Mucosa of gallbladder (tissue), 1 donor: ENCODE results near the gene S100A16. TPM values are rescaled to one million over a fixed set of nuclear protein-coding genes. Genes with fewer than 3 reads are reported as not detected.
"Not testable (repeated sequence)": the region's sequence is repeated elsewhere in the genome, so short reads cannot be mapped to it uniquely, and the experiment has no call there.

ENCODE experiments used
- DNase-seq: peaks from one replicate; pipeline ENCODE4 v3.0.0-alpha.2; 2020; ENCODE audit warnings: low spot score
- total RNA-seq: library from RNA; stranded (reverse); gene quantifications from one replicate; pipeline ENCODE4 v1.2.1, GENCODE V29; 2021
- donor health status: DM: no; HTN: no; CAD: no.

S100A16 gene, protein sequence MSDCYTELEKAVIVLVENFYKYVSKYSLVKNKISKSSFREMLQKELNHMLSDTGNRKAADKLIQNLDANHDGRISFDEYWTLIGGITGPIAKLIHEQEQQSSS
- 86.7 TPM for total RNA-seq

DNA sequence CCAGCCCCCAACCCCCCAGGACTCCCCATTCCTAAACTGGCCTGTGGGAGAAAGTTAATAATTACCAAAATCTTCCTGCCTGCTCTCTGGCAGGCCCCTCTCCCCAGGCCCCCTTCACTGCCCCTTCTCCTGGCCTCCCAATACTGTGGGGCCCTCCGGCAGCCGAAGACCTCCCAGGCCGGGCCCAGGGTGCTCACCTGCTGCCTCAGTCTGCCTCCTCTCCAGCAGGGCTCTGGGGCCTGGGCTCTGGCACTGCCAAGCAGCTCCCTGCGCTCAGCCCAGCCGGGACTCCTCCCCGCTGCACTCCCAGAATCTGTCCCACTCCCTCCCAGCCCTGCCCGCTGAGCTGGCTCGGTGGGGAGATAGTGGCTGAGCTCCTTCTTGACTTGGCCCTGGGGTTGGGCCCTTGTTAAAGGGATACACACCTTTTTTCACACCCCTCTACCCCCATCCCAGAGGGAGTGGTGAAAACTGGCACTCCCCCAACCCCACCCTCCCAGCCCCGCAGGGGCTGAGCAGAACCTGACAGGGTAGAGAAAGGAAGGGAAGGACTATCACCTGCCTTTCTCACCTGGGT is at the start of gene S100A16:
TSS of gene S100A16 (minus strand) at position 383 of the 577 bp plus-strand sequence. CDS start 4,986 bp downstream, outside the sequence.
- DNase-seq = peak; percentile 71

DNA sequence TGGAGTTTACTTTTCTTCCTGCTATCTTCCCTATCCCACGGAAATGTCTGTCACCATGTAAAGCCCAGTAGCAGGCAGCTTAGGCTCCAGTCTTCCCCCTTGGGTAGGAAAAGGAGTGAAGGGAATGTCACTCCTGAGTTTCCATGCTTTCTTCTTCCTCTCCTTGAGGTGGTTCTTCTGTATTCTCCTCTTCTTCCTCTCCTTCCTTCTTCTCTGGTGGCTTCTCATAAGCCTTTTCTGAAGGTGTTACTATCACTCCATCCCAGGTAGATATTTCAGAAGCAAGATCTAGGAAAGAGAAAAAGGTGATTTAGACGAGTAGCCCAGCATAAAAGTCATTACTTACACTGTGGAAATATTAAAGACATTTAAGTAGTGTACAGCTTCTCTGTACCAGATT is 49.3 kb upstream of the S100A16 start:
- DNase-seq = no peak

DNA sequence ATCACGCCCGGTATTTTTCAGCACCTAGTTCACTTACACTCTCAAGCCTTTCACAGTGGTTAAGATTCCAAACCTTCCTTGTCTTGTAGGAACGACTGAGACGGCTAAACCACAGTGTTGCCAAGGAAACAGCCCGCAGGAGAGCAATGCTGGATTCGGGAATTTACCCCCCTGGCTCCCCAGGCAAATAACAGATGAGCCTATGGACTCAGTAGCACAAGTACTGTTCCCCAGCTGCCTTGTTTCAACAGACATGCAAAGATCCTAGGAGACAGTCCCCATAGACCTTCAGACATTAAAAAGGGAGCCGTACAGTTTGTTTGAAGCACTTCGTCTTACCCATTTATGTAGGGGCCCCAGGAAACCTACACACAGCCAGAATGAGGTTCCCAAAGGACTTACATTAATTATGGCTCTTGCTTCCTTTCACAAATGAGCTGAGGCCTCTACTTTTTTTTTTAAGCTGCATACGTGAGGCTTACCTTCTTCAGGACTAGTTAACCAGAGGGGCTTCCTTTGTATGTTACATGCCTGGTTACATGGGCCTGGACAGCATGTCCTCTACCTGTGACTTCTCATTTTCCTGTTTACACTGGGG is 48.3 kb upstream of the S100A16 start:
- DNase-seq = no peak

DNA sequence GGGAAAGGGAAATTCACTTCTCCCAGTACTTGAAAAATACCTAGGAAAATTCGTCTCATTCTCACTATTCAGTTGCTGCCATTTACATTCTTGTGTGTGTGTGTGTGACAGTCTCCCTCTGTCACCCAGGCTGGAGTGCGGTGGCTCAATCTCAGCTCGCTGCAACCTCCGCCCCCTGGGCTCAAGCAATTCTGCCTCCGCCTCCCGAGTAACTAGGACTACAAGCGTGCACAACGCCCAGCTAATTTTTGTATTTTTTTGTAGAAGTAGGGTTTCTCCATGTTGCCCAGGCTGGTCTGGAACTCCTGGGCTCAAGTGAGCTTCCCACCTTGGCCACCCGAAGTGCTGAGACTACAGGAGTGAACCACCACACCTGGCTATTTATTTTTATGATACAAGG is 46.7 kb upstream of the S100A16 start:
- DNase-seq = no peak

DNA sequence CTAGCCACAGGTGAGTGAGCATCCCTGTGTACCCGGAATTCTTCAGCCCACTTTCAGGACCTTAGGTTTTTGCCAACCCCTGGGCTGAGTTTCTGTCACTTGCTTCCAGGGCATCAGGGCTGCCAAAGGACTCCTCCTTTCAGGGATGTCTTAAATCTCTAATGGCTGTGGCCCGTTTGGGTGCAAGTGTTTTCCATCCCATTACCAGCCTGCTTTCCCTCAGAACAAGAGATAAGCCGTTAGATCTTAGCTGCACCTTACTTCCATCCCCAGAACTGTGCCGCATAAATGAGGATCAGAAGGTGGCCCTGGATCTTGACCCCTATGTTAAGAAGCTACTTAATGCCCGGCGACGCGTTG is 46.2 kb upstream of the S100A16 start:
- no peak for DNase-seq

DNA sequence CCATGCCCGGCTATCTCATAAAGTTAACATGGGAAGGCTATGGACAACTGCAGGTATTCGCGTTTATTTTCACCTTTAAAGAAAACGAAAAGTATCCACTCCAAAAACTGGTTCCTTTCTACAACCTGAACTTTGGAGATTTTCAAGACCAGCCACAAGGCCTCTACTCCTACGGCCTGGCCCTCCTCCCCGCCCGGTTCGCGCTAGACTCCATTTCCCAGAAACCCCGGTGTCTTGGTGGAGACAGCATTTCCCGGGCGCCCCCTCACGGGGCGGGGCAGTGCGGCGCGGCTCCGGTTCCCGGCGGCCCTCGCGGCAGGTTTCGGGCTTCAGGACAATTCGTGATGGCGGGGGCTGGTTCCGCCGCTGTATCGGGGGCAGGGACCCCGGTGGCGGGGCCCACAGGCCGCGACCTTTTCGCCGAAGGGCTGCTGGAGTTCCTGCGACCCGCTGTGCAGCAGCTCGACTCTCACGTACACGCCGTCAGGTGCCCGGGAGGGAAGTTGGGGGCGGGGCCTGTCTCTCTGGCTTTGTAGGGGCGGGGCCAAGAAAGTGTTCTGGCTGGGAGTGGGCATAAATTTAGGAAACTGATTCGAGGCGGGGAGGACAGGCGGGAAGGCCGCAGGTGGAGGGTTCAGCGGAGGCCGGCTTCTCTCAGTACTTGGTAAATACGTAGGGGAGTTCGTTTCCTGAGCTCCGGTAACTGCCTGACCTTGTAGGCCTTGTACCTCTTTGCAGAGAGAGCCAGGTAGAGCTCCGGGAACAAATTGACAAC is 45.6 kb upstream of the S100A16 start, which contains the start of gene SNAPIN:
TSS of gene SNAPIN (plus strand) at position 304 of the 775 bp plus-strand sequence. CDS start at position 345, 41 bp downstream.
- peak; percentile 90 for DNase-seq

DNA sequence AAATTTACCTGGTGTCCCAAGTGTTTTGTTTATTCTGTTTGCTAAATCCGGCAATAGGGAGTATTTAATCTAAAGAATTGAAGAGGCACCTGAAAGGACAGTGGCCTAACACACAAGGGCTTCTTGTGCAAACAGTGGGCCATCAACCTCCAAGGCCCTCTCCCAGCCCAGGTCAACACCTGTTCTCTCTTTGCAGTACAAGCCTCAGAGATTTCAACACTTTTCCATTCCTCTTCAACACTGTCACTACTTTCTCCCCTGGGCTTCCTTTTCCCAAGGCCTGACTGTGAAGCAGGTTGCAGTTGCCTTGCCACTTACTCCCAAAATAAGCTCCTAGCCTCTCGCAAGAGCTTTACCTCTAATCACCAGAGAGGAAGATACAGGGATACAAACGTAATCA is 42.4 kb upstream of the S100A16 start:
- no peak for DNase-seq

DNA sequence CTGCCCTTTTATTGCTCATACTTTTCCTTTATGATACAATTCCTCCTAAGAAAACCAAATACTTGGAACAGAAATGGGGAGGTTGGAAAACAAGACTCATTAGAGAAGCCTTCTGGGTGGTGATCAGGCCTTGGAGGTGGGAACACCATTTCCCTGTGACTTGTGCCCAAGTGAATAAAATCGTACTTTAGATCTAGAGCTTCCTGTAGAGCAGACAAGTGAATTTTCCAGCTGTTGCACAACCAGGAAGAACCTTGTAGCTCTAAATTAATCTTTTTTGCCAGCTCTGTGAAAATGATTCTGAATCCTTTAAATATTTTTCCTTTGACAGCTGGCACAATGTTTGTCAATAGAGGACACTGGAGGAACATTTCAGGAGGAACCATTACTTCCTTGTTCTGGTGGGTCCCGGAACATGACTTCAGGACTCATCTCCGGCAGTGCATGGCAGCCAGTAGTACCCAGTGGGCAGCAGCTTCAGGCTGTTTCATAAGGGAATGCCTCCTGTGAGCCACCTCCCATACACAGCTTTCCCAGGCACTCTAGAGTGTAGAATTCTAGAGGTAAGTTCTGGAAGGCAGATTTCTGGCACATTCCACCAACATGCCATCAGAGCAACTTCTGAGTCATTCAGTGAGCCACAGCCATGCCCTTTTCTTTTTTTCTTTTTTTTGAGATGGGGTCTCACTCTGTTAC is 40.0 kb upstream of the S100A16 start:
- no peak for DNase-seq

DNA sequence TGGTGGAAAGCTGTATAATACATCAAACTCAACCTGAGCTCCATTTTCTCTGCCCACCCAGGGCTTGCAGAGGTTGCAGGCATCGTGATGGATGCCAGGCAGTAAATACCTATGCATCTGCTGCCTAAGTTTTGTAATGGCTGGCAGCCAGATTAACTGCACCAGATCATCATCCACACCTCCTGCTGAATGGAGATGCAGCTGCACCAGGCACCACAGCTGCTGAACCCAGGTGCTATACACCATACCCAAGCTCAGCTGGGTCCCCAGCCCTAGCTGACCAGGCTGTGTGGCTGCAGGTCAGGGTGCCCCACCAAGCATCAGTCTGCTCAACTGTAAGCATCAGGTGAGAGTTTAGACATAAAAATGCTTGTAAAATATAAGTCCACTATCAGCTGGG is 38.8 kb upstream of the S100A16 start:
- DNase-seq = no peak

DNA sequence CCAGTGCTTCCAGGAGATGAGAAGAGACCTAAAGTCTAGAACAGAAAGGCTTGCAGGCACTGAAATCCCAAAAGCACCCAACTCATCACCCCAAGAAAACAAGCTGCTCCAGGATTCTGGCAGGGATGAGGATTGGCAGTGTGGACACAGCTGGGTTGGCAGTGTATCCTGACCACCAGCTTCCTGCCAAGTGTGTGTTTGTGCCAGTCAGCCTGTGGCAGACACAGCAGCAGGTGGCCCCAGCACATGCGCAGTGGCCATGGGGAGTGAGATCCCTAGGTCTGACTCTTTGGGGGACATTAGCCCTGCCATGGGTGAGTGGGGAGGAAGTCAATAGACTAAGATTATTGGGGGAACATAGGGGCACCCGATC is 36.9 kb upstream of the S100A16 start:
- DNase-seq = no peak

DNA sequence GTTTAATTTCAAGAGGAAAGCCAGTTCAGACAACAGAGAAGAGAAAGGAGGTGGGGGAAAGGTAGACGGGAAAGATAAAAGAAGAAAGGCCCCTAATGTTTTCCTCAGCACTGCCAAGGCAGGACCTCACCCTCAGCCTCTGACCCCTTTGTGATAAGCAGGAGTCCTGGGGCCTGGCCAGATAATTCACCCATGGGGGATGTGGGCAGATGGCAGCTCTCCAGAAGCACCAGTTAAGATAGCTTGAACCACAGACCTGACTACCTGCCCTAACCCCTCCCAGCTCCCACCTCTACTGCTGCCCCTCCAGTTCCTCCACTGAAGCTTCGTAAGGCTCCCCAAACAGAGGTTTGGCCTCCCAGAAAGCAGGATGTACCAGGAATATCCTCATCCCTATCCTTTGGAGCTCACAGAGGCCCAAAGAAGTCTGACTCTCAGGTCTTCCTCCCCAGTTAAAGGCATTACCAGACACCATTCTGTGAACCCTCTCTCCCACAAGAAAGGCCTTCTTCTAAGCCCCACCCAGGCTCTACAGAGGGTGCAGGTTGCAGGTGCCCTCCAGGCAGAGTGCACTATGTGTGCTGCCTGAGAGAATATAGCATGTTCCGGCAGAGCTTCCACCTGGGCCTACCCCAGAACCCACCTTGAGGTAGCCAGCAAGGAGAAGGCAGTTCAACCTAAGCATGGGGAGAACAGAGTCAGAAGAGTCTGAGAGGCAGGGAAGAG is 36.4 kb upstream of the S100A16 start:
- no peak for DNase-seq

DNA sequence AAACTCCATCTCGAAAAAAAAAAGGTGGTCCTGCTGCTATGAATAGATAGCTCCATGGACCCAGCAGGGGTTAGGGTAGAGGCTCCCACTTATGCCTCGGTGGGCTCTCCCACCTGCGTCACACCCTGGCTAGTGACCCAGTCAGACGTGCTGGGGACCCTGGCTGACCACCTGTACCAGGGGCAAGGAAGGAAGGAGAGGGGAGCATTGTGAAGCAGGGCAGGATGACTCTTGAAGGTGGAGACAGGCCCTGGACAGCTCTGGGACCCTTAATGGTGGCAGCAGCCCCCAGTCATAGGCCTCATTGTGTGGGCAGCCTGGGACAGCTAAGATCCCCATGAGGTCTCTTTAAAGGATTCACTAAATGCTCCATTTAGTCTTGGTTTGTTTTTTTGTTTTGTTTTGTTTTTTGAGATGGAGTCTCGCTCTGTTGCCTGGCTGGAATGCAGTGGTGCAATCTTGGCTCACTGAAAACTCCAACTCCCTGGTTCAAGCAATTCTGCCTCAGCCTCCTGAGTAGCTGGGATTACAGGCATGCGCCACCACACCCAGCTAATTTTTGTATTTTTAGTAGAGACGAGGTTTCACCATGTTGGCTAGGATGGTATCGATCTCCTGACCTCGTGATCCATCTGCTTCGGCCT is 35.2 kb upstream of the S100A16 start:
- DNase-seq = no peak

DNA sequence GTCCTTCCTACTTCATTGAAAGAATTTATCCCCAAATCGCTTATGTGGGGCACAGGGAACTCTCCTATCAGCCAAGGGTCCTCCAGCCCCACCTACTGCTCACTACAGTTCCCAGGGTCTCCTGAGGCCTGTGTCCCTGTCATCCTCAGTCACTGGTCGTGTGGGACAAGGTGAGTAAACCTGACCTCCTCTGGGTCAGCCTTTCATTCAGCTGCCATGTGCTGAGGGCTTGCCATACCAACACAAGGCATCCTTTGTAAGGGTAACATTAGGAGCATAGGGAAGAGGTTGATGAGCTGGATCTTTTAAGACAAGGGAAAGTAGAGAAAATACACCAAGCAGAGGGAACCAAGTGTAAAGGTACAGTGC is 34.4 kb upstream of the S100A16 start:
- no peak for DNase-seq

DNA sequence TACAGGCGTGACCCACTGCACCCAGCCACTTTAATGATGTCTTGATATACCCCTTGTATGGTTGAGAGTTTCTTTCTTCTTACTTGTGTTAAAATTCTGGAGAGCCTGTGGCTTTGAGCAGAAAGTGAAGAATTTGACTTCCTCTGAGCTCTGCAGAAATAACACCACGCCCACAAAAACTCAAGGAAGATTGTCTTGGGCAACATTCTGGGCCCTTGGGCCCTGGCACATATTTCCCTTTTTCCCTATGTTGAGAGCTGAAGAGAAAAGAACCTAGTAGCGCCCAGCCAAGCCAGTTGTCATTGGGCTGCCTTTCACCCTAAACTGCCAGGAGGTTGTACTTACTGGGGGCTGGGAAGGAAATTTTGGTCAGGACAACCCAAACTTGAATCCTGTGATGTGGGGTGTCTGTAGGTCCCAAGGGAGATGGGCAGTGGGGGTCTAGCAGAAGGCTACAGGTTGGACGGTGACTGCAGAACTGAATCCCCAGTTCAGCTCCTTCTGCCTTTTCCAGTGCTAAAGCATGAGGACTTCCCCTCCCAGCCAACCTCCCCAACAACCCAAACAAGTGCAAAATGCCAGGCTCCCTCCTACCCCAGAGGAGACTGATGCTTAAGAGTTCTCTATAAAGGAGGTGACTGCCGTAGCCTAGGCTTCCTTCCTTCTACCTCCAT is 33.9 kb upstream of the S100A16 start:
- no peak for DNase-seq

DNA sequence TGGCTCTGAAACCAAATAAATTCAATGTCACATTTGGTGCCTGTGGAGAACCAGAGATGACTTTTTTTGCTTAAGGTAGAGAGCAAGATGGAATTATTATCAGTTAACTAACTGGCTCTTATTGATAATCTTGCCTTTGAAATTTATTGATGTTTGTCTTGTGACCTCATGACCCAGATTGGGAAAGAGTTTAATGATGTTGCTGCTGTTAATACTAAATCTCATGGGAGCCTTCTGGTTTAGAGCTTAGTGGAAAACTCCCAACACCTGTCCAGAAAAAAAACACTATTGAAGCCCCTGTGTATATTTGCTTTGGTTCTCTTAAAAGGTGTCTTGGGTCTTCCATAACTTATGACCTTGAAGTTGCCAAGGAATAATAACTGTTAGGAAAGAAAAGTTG is 30.9 kb upstream of the S100A16 start:
- DNase-seq = no peak

DNA sequence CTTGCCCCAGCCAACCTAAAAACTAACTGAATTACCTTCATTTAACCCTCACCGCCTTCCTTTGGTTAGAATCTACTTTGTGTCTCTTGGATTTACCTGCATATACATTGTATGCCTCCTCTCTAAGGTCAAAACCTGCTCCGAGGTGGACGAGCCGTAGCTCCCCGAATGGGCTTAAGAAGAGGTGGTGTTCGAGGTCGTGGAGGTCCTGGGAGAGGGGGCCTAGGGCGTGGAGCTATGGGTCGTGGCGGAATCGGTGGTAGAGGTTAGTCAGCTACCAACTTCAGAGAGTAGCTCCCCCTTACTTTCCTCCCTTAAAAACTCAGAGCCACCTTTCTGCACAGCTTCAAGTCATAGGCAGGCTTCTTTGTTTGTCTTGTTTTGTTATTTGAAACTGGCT is 30.2 kb upstream of the S100A16 start:
- no peak for DNase-seq

DNA sequence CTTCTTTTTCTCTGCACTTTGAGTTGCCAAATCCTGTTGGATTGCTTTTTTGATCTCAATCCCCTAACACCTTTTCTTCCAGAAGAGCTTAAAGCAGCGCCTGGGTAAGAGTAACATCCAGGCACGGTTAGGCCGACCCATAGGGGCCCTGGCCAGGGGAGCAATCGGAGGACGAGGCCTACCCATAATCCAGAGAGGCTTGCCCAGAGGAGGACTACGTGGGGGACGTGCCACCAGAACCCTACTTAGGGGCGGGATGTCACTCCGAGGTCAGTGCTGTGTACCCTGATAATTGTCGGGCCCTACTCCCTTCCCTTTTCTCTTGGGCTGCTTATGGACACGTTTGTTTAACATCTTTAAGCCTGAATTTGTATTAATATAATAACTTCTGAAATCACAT is 29.2 kb upstream of the S100A16 start:
- DNase-seq = no peak

DNA sequence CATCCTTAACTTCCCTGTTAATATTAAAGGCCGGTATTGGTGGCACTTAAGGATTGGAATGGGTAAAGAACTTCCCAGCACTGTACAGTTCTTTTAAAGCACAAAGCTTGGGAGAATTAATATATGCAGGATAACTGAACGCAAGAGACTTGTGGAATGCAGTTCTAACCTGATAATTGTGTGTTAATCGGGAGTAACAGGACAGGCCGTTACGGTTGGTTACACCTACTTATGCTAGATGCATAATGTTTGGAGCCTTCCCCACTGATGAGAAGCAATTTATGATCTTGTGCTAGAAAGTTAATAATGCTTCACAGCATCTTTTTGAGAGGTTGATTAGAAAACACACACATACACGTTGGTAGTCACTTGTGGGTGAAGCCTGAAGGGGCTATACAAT is 27.9 kb upstream of the S100A16 start:
- DNase-seq = no peak

DNA sequence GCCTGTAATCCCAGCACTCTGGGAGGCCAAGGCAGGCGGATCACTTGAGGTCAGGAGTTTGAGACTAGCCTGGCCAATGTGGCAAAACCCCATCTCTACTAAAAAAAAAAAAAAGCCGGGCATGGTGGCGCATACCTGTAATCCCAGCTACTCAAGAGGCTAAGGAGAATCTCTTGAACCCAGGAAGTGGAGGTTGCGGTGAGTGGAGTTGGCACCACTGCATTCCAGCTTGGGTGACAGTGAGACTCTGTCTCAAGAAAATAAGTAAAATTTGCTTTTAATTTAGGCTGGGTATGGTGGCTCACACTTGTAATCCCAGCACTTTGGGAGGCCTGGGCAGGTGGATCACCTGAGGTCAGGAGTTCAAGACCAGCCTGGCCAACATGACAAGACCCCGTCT is 27.3 kb upstream of the S100A16 start:
- not testable (repeated sequence) for DNase-seq

DNA sequence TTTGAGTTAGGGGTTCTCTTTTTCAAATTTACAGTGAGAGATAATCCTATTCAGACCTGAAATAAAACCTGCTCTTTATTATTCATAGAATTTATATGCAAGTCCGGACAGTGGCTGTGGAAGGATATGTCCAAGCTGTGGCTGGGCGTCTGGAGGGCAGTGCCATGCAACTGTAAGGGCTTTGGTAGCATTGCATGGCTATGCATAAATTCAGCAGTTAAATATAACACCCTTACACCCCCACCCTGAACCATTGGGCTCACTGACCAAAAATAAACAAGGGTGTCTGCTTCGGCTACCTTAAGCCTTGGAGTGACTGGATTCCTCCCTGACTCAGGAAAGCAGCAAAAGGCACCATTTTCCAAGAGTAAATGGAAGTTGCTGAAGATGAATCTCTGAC is 26.3 kb upstream of the S100A16 start:
- no peak for DNase-seq

DNA sequence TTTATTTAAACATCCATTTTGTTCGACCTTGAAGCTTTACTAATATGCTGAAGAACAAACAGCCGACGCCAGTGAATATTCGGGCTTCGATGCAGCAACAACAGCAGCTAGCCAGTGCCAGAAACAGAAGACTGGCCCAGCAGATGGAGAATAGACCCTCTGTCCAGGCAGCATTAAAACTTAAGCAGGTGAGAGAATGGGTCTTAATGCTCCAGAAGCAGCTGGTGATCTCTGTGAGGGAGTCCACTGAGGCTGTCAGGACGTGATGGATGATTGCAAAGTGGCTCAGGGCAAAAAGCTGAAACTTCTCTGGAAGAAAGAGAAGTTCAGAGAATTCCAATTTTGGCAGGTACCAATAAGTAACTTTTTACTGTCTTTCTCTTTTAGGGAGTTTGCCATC is 25.3 kb upstream of the S100A16 start:
- no peak for DNase-seq
